Esophagus muscularis mucosa (tissue), 4 donors: ENCODE measurements around the gene TUBA4A. TPM values are rescaled to one million over a fixed set of nuclear protein-coding genes. Genes with fewer than 3 reads are reported as not detected.
A peak's percentile ranks its signal among the peaks of the same experiment; 100 is the strongest.

Experiments used
- DNase-seq: peaks from one replicate; pipeline ENCODE4 v3.0.0-alpha.2; 2017; ENCODE audit errors: extremely low spot score
- H3K27ac ChIP-seq, 4 donors: fragments of 200-600 bp; sonication (generic); replicated peaks in 1 of 4; 1 replicate in 3 of 4; 2 replicates in 1 of 4; pipeline ENCODE4 v1.5.1; 2016 to 2019; ENCODE audit warnings: mild to moderate bottlenecking in 1 of 4
- H3K27me3 ChIP-seq, 4 donors: fragments of 200-600 bp; sonication (generic); one replicate each; pipeline versions ENCODE4 v1.5.1 to v1.6.0; 2016 to 2019
- H3K36me3 ChIP-seq, 4 donors: fragments of 200-600 bp; sonication (generic); one replicate each; pipeline ENCODE4 v1.5.1; 2016 to 2019
- H3K4me1 ChIP-seq, 4 donors: fragments of 200-600 bp; sonication (generic); one replicate each; pipeline ENCODE4 v1.5.1; 2016 to 2019
- H3K4me3 ChIP-seq, 4 donors: fragments of 200-600 bp; sonication (generic); 1 replicate in 2 of 4; 2 replicates in 2 of 4; pipeline ENCODE4 v1.5.1; 2016 to 2019; ENCODE audit warnings: mild to moderate bottlenecking in 4 of 4, moderate library complexity in 1 of 4
- H3K9me3 ChIP-seq, 4 donors: fragments of 200-600 bp; sonication (generic); 1 replicate in 3 of 4; 2 replicates in 1 of 4; pipeline ENCODE4 v1.5.1; 2016 to 2019
- CTCF ChIP-seq, 3 experiments: fragments of 200-600 bp in 2 of 3; fragments of 450-650 bp in 1 of 3; sonication (generic) in 2 of 3; IDR thresholded peaks; one replicate each; pipeline ENCODE4 v1.5.1; 2017 to 2019; ENCODE audit warnings: antibody characterized with exemption in 3 of 3, mild to moderate bottlenecking in 2 of 3, moderate library complexity in 1 of 3
- EP300 ChIP-seq: sonication (generic); formaldehyde crosslinking; IDR thresholded peaks from one replicate; pipeline ENCODE4 v1.6.1; 2017; ENCODE audit warnings: antibody characterized with exemption
- POLR2A ChIP-seq: fragments of 450-650 bp; IDR thresholded peaks from one replicate; pipeline ENCODE4 v1.6.1; 2017; ENCODE audit warnings: antibody characterized with exemption, moderate library complexity, mild to moderate bottlenecking, low read depth
- POLR2AphosphoS5 ChIP-seq, 2 donors: sonication (generic); formaldehyde crosslinking; IDR thresholded peaks; one replicate each; pipeline ENCODE4 v1.6.1; 2017; ENCODE audit warnings: antibody characterized with exemption in 2 of 2
- WGBS: methylation state at CpG from one replicate; pipeline ENCODE4 v1.1.5; 2018; 5-methylcytosine and 5-hydroxymethylcytosine counted together
- intact Hi-C: fragments of 100-400 bp; cut with DNase I; formaldehyde crosslinking; loops from one replicate; pipeline ENCODE4 v1.15.1; 2023
- total RNA-seq, 4 donors: library from RNA; depleted of rRNA; stranded (reverse); fragments of >200 nt; gene quantifications; one replicate each; pipeline versions ENCODE4 v1.1.0 to v1.2.1, GENCODE V29; 2016

TUBA4A gene
- total RNA-seq, 4 donors from 2014 or later = 44.2 to 132 (median 74.4) TPM

- peak within 1 kb of the TSS; percentile 88 to 94 (median 90) for H3K27ac ChIP-seq
- H3K9me3 ChIP-seq = no peaks in the 10 kb centered on the region
- TF ChIP-seq POLR2A = peak; percentile 79
- no peak for TF ChIP-seq CTCF (IDR thresholded peaks at IDR 0.05)
- TF ChIP-seq POLR2AphosphoS5 (IDR thresholded peaks at IDR 0.05) = peak; percentile 98 to 99
- 3% methylated on average over 4 of the region's 46 CpGs for WGBS
- intact Hi-C loops = loop anchor here (2.0 to 10.0 kb wide), 2 partner anchors 17 to 49 kb away; partner anchors contain the start of genes ANKZF1 and ATG9A
- H3K4me1 ChIP-seq = peaks cover 41 to 57% (median 50%) of the 10 kb centered on the region in 4 donors
- H3K27me3 ChIP-seq = no peaks in the 10 kb centered on the region
- H3K36me3 ChIP-seq = peaks cover 2 to 31% (median 21%) of the 10 kb centered on the region in 4 donors
- peak; percentile 99 for DNase-seq
- H3K4me3 ChIP-seq = peak within 1 kb of the TSS; percentile 64 to 97 (median 70)
Observed at GRCh38 chr2:219245148-219245898, 8.4 kb downstream of the TUBA4A start, which contains the start of the genes GLB1L and STK16. Gene GLB1L, minus strand, starts transcription at chr2:219245444. Its CDS starts 1,871 bp downstream, at chr2:219243573. Gene STK16, plus strand, starts transcription at chr2:219245479. Its CDS starts 521 bp downstream, at chr2:219246000.

- Histone ChIP-seq H3K36me3 (peaks cover 0 to 32% (median 18%) of the 10 kb centered on the region in 4 donors), H3K9me3 (no peaks in the 10 kb centered on the region), H3K27me3 (no peaks in the 10 kb centered on the region), H3K4me1 (peaks cover 35 to 52% (median 44%) of the 10 kb centered on the region in 4 donors), H3K27ac (peak overlapping the region; percentile 88 to 94 (median 90)), H3K4me3 (peak overlapping the region; percentile 64 to 97 (median 70))
- TF ChIP-seq POLR2AphosphoS5 (IDR thresholded peaks at IDR 0.05) = no peak
- TF ChIP-seq EP300 = no peak
- TF ChIP-seq CTCF (IDR thresholded peaks at IDR 0.05) = no peak
- no peak for TF ChIP-seq POLR2A
- intact Hi-C loops = loop anchor here (2.0 to 10.0 kb wide), 2 partner anchors 16 to 50 kb away; partner anchors contain the start of genes ANKZF1 and ATG9A
- no peak for DNase-seq
- 52% methylated on average over 5 of the region's 6 CpGs for WGBS
Observed at GRCh38 chr2:219244789-219245147, 8.9 kb downstream of the TUBA4A start.

- TF ChIP-seq POLR2A (no peak), CTCF (IDR thresholded peaks at IDR 0.05) (no peak), POLR2AphosphoS5 (IDR thresholded peaks at IDR 0.05) (peak in 1 of 2 donors; percentile 20), EP300 (no peak)
- Histone ChIP-seq H3K4me3 (peak overlapping the region; percentile 24 to 39 (median 28)), H3K36me3 (peaks cover 6 to 33% (median 18%) of the 10 kb centered on the region in 4 donors), H3K4me1 (peaks cover 26 to 37% (median 31%) of the 10 kb centered on the region in 4 donors), H3K27ac (peak overlapping the region in 1 of 4 donors; percentile 8), H3K27me3 (no peaks in the 10 kb centered on the region), H3K9me3 (no peaks in the 10 kb centered on the region)
- intact Hi-C loops = loop anchor here (10.0 kb wide), 1 partner anchor 51 kb away; no protein-coding TSS in a partner anchor
- 49% methylated on average over 10 of the region's 28 CpGs for WGBS
- DNase-seq = no peak
Observed at GRCh38 chr2:219243291-219243761, 10.4 kb downstream of the TUBA4A start.

GRCh38 chr2:219234331-219234730 lies 19.4 kb downstream of the TUBA4A start:
- Histone ChIP-seq H3K4me1 (peaks cover 15 to 21% (median 20%) of the 10 kb centered on the region in 4 donors), H3K9me3 (no peaks in the 10 kb centered on the region), H3K36me3 (peaks cover 60 to 80% (median 71%) of the 10 kb centered on the region in 4 donors), H3K27ac (no peak overlapping the region), H3K27me3 (no peaks in the 10 kb centered on the region), H3K4me3 (no peak overlapping the region)
- no peak for DNase-seq
- WGBS = 84% methylated on average over 3 of the region's 3 CpGs
- intact Hi-C loops = no loop called here
- TF ChIP-seq EP300 = no peak
- no peak for TF ChIP-seq POLR2AphosphoS5 (IDR thresholded peaks at IDR 0.05)
- no peak for TF ChIP-seq POLR2A
- no peak for TF ChIP-seq CTCF (IDR thresholded peaks at IDR 0.05)
